ENCODE measurements around the gene PTGDR2. TPM values are rescaled to one million over a fixed set of nuclear protein-coding genes. Genes with fewer than 3 reads are reported as not detected.
"Not testable (repeated sequence)": the region's sequence is repeated elsewhere in the genome, so short reads cannot be mapped to it uniquely, and the experiment has no call there.

PTGDR2 gene
- total RNA-seq, 1 experiment from 2014 or later: not detected

- in situ Hi-C loops (cut with HindIII; ENCODE audit: low pct_unique_long_range_greater_than_20kb, low sequenced_read_pairs): no loop called here
Observed at GRCh38 chr11:60830478-60831142, 25.1 kb downstream of the PTGDR2 start.

GRCh38 chr11:60825790-60826189, 30.0 kb downstream of the PTGDR2 start:
- in situ Hi-C loops (cut with HindIII; ENCODE audit: low pct_unique_long_range_greater_than_20kb, low sequenced_read_pairs): no loop called here

More at GRCh38 chr11:60830478-60831142, 25.1 kb downstream of the PTGDR2 start:
- DNase-seq (ENCODE audit: low read depth, low spot score): peak; percentile 9

GRCh38 chr11:60825118-60825517, 30.6 kb downstream of the PTGDR2 start:
- no peak for DNase-seq (ENCODE audit: low read depth, low spot score)
- in situ Hi-C loops (cut with HindIII; ENCODE audit: low pct_unique_long_range_greater_than_20kb, low sequenced_read_pairs): no loop called here

More at GRCh38 chr11:60825790-60826189, 30.0 kb downstream of the PTGDR2 start:
- DNase-seq (ENCODE audit: low read depth, low spot score): no peak

GRCh38 chr11:60823745-60824306, 31.9 kb downstream of the PTGDR2 start:
- DNase-seq (ENCODE audit: low read depth, low spot score): not testable (repeated sequence)

GRCh38 chr11:60821827-60822599, 33.7 kb downstream of the PTGDR2 start:
- in situ Hi-C loops (cut with HindIII; ENCODE audit: low pct_unique_long_range_greater_than_20kb, low sequenced_read_pairs): no loop called here
- no peak for DNase-seq (ENCODE audit: low read depth, low spot score)

More at GRCh38 chr11:60823745-60824306, 31.9 kb downstream of the PTGDR2 start:
- in situ Hi-C loops (cut with HindIII; ENCODE audit: low pct_unique_long_range_greater_than_20kb, low sequenced_read_pairs): not testable (repeated sequence)

- in situ Hi-C loops (cut with HindIII; ENCODE audit: low pct_unique_long_range_greater_than_20kb, low sequenced_read_pairs): no loop called here
- DNase-seq (ENCODE audit: low read depth, low spot score): no peak
Observed at GRCh38 chr11:60818057-60818456, 37.7 kb downstream of the PTGDR2 start.

- in situ Hi-C loops (cut with HindIII; ENCODE audit: low pct_unique_long_range_greater_than_20kb, low sequenced_read_pairs): no loop called here
- DNase-seq (ENCODE audit: low read depth, low spot score): no peak
Observed at GRCh38 chr11:60816590-60817157, 39.1 kb downstream of the PTGDR2 start.

GRCh38 chr11:60814112-60814511, 41.6 kb downstream of the PTGDR2 start:
- no peak for DNase-seq (ENCODE audit: low read depth, low spot score)
- in situ Hi-C loops (cut with HindIII; ENCODE audit: low pct_unique_long_range_greater_than_20kb, low sequenced_read_pairs): no loop called here

- in situ Hi-C loops (cut with HindIII; ENCODE audit: low pct_unique_long_range_greater_than_20kb, low sequenced_read_pairs): no loop called here
- no peak for DNase-seq (ENCODE audit: low read depth, low spot score)
Observed at GRCh38 chr11:60813324-60813723, 42.4 kb downstream of the PTGDR2 start.

GRCh38 chr11:60810569-60810968, 45.2 kb downstream of the PTGDR2 start:
- in situ Hi-C loops (cut with HindIII; ENCODE audit: low pct_unique_long_range_greater_than_20kb, low sequenced_read_pairs): no loop called here
- no peak for DNase-seq (ENCODE audit: low read depth, low spot score)

GRCh38 chr11:60810151-60810550, 45.6 kb downstream of the PTGDR2 start:
- in situ Hi-C loops (cut with HindIII; ENCODE audit: low pct_unique_long_range_greater_than_20kb, low sequenced_read_pairs): no loop called here
- DNase-seq (ENCODE audit: low read depth, low spot score): no peak

- no peak for DNase-seq (ENCODE audit: low read depth, low spot score)
- in situ Hi-C loops (cut with HindIII; ENCODE audit: low pct_unique_long_range_greater_than_20kb, low sequenced_read_pairs): no loop called here
Observed at GRCh38 chr11:60809691-60810090, 46.1 kb downstream of the PTGDR2 start.

- in situ Hi-C loops (cut with HindIII; ENCODE audit: low pct_unique_long_range_greater_than_20kb, low sequenced_read_pairs): no loop called here
- DNase-seq (ENCODE audit: low read depth, low spot score): no peak
Observed at GRCh38 chr11:60809249-60809648, 46.5 kb downstream of the PTGDR2 start.

GRCh38 chr11:60803273-60803936, 52.3 kb downstream of the PTGDR2 start:
- no peak for DNase-seq (ENCODE audit: low read depth, low spot score)
- in situ Hi-C loops (cut with HindIII; ENCODE audit: low pct_unique_long_range_greater_than_20kb, low sequenced_read_pairs): no loop called here

- in situ Hi-C loops (cut with HindIII; ENCODE audit: low pct_unique_long_range_greater_than_20kb, low sequenced_read_pairs): no loop called here
- no peak for DNase-seq (ENCODE audit: low read depth, low spot score)
Observed at GRCh38 chr11:60801194-60801593, 54.6 kb downstream of the PTGDR2 start.

All from SK-MEL-5 (cell line).